ENCODE results near the gene CAST.

- no peak for TF ChIP-seq POLR2AphosphoS5 (IDR thresholded peaks at IDR 0.05)
- TF ChIP-seq EP300 (IDR thresholded peaks at IDR 0.05): no peak
Measured at GRCh38 chr5:96809921-96810320, 147.7 kb downstream of the CAST start.

Measured in suprapubic skin (tissue), 4 donors.